IMR-90 (cell line): ENCODE results near the gene MRPL28.

Experiments
- BHLHE40 ChIP-seq: fragments of 150-350 bp; IDR thresholded peaks from 2 replicates; pipeline ENCODE4 v1.6.1; 2016; ENCODE audit warnings: mild to moderate bottlenecking, low read depth, low read length
- CEBPB ChIP-seq: IDR thresholded peaks from 2 replicates; pipeline ENCODE4 v1.6.1; 2012; ENCODE audit warnings: low read depth, low read length, improper control_type of control experiment
- ELK1 ChIP-seq: fragments of 150-350 bp; IDR thresholded peaks from 2 replicates; pipeline ENCODE4 v1.6.1; 2016; ENCODE audit warnings: low read depth, mild to moderate bottlenecking, low read length, moderate library complexity, borderline replicate concordance
- MAZ ChIP-seq: IDR thresholded peaks from 2 replicates; pipeline ENCODE4 v1.6.1; 2012; ENCODE audit warnings: low read depth, mild to moderate bottlenecking, low read length, improper control_type of control experiment, moderate library complexity, borderline replicate concordance
- POLR2A ChIP-seq: IDR thresholded peaks from 2 replicates; pipeline ENCODE4 v1.6.1; 2012; ENCODE audit warnings: mild to moderate bottlenecking, low read depth, low read length
- TF ChIP-seq, protein P1 (sequence below): conservative IDR thresholded peaks from 2 replicates; pipeline ENCODE4 v1.5.1; 2012; ENCODE audit warnings: mild to moderate bottlenecking, low read depth, low read length, improper control_type of control experiment

- TF ChIP-seq, protein P1, sequence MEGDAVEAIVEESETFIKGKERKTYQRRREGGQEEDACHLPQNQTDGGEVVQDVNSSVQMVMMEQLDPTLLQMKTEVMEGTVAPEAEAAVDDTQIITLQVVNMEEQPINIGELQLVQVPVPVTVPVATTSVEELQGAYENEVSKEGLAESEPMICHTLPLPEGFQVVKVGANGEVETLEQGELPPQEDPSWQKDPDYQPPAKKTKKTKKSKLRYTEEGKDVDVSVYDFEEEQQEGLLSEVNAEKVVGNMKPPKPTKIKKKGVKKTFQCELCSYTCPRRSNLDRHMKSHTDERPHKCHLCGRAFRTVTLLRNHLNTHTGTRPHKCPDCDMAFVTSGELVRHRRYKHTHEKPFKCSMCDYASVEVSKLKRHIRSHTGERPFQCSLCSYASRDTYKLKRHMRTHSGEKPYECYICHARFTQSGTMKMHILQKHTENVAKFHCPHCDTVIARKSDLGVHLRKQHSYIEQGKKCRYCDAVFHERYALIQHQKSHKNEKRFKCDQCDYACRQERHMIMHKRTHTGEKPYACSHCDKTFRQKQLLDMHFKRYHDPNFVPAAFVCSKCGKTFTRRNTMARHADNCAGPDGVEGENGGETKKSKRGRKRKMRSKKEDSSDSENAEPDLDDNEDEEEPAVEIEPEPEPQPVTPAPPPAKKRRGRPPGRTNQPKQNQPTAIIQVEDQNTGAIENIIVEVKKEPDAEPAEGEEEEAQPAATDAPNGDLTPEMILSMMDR: no peak
- TF ChIP-seq POLR2A (no peak), MAZ (no peak), BHLHE40 (no peak), CEBPB (no peak), ELK1 (no peak)
These were observed 5.8 kb upstream of the MRPL28 start for GRCh38 chr16:375927-376816.
